ENCODE results near the gene AFG1L. TPM values are rescaled to one million over a fixed set of nuclear protein-coding genes. Genes with fewer than 3 reads are reported as not detected.

Gene AFG1L
- total RNA-seq, 1 donor = 4.0 TPM

GRCh38 chr6:108550256-108550655, 255.4 kb downstream of the AFG1L start:
- Histone ChIP-seq H3K4me2 (ENCODE audit: insufficient read depth, low read length) (no peak overlapping the region), H3K79me2 (ENCODE audit: insufficient read depth, low read length) (no peaks in the 10 kb centered on the region), H3K27me3 (ENCODE audit: insufficient read depth, low read length) (no peaks in the 10 kb centered on the region), H3K4me1 (ENCODE audit: insufficient read depth, low read length) (peaks cover 3% of the 10 kb centered on the region), H3K36me3 (ENCODE audit: insufficient read depth, low read length) (no peaks in the 10 kb centered on the region), H3K27ac (ENCODE audit: low read depth, low read length) (no peak overlapping the region), H4K20me1 (ENCODE audit: insufficient read depth, low read length) (no peaks in the 10 kb centered on the region), H2AFZ (ENCODE audit: low read length) (peak overlapping the region; percentile 54), H3K4me3 (ENCODE audit: insufficient read depth, low read length) (no peak overlapping the region), H3K9me3 (ENCODE audit: low read depth, low read length) (no peaks in the 10 kb centered on the region)
- TF ChIP-seq, protein P1, sequence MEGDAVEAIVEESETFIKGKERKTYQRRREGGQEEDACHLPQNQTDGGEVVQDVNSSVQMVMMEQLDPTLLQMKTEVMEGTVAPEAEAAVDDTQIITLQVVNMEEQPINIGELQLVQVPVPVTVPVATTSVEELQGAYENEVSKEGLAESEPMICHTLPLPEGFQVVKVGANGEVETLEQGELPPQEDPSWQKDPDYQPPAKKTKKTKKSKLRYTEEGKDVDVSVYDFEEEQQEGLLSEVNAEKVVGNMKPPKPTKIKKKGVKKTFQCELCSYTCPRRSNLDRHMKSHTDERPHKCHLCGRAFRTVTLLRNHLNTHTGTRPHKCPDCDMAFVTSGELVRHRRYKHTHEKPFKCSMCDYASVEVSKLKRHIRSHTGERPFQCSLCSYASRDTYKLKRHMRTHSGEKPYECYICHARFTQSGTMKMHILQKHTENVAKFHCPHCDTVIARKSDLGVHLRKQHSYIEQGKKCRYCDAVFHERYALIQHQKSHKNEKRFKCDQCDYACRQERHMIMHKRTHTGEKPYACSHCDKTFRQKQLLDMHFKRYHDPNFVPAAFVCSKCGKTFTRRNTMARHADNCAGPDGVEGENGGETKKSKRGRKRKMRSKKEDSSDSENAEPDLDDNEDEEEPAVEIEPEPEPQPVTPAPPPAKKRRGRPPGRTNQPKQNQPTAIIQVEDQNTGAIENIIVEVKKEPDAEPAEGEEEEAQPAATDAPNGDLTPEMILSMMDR (IDR thresholded peaks at IDR 0.05; ENCODE audit: extremely low read depth, low read depth, low read length) = no peak
- DNase-seq (ENCODE audit: insufficient read length, low spot score, missing footprints) = no peak

DNA sequence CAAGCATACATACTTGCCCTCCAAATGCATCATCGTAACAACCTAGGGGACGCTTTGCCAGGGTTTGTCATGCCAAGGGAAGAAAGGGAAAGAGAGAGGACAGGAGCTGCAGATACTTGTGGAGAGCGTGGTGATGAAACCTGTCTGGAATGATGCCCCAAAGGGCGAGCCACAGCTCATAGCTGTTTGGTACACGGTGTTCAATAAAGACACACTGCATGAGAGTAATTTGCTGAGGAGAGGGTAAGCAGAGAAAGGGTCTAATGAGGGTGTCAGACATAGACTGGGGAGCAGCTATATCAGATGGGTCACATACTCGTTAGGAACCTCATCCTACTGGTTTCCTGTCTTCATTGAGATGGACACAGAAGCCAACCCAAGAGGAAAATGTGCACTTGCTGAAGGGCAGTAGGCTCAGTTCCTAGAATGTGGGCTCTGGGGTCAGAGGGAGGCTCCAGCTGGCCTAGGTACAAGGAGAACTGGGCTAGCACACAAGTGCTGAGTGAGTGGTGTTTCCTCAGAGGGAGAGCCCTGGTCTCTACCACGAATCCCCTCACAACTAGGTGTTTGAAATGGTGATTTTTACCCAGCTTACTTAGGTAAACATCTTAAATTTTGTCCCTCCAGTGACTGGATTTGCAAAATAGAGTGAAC, 260.7 kb downstream of the AFG1L start:
- Histone ChIP-seq H3K36me3 (ENCODE audit: insufficient read depth, low read length) (no peaks in the 10 kb centered on the region), H3K9me3 (ENCODE audit: low read depth, low read length) (no peaks in the 10 kb centered on the region), H3K4me2 (ENCODE audit: insufficient read depth, low read length) (no peak overlapping the region), H3K27me3 (ENCODE audit: insufficient read depth, low read length) (no peaks in the 10 kb centered on the region), H3K4me3 (ENCODE audit: insufficient read depth, low read length) (no peak overlapping the region), H4K20me1 (ENCODE audit: insufficient read depth, low read length) (no peaks in the 10 kb centered on the region), H2AFZ (ENCODE audit: low read length) (no peak overlapping the region), H3K79me2 (ENCODE audit: insufficient read depth, low read length) (no peaks in the 10 kb centered on the region), H3K27ac (ENCODE audit: low read depth, low read length) (no peak overlapping the region), H3K4me1 (ENCODE audit: insufficient read depth, low read length) (peaks cover 7% of the 10 kb centered on the region)
- DNase-seq (ENCODE audit: insufficient read length, low spot score, missing footprints) = no peak
- TF ChIP-seq, protein P1 (IDR thresholded peaks at IDR 0.05; ENCODE audit: extremely low read depth, low read depth, low read length) = no peak

DNA sequence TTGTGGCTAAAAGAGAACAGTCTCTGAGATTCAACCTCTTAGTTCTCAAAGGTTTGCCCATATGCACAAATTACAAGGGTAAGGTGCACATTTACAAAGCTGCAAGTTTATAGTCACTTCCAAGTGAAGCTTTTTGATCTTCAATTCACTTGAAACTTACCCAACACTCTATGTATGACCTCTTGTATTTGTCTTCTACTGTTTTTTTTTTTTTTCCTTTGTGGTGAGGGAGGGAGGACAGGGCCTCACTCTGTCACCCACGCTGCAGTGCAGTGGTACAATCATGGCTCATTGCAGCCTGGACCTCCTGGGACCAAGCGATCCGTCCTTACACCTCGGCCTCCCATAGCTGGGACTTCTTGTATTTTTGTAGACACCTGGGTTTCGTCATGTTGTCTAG, 261.4 kb downstream of the AFG1L start:
- no peaks in the 10 kb centered on the region for H4K20me1 ChIP-seq (ENCODE audit: insufficient read depth, low read length)
- no peaks in the 10 kb centered on the region for H3K79me2 ChIP-seq (ENCODE audit: insufficient read depth, low read length)
- H3K4me3 ChIP-seq (ENCODE audit: insufficient read depth, low read length) = no peak overlapping the region
- DNase-seq (ENCODE audit: insufficient read length, low spot score, missing footprints) = no peak
- H3K27ac ChIP-seq (ENCODE audit: low read depth, low read length) = no peak overlapping the region
- no peak overlapping the region for H3K4me2 ChIP-seq (ENCODE audit: insufficient read depth, low read length)
- no peak overlapping the region for H2AFZ ChIP-seq (ENCODE audit: low read length)
- TF ChIP-seq, protein P1 (IDR thresholded peaks at IDR 0.05; ENCODE audit: extremely low read depth, low read depth, low read length) = no peak
- peaks cover 7% of the 10 kb centered on the region for H3K4me1 ChIP-seq (ENCODE audit: insufficient read depth, low read length)
- no peaks in the 10 kb centered on the region for H3K27me3 ChIP-seq (ENCODE audit: insufficient read depth, low read length)
- no peaks in the 10 kb centered on the region for H3K36me3 ChIP-seq (ENCODE audit: insufficient read depth, low read length)
- no peaks in the 10 kb centered on the region for H3K9me3 ChIP-seq (ENCODE audit: low read depth, low read length)

DNA sequence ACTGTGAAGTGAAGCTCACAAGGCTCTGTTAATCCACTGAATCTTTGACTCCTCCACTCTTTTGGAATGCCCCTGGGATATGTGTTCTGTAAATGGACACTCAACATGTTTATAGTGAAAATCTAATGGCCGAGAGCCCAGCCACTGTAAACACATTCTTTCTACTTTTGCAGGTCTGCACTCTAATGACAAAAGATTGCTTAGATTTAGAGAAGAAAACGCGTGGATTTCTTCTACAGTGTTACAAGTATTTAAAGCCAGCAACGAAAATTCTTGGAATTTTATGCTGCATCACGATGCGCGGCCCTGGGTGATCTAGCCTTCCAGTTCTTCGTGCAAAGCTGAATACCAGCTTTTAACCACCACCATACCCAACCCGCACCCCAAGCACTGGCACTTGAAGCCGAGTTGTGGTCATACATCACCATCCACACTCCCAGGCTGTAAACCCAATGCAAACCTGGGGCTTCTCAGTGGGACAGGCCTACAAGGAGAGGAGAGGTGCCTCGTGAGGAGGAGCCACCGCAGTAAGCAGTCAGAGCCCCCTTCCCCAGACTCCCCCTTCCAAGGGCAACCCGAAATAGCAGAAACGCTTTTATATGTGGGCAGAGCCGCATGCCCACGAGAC, 262.1 kb downstream of the AFG1L start:
- peak; percentile 27 for DNase-seq (ENCODE audit: insufficient read length, low spot score, missing footprints)

More for the DNA sequence above, 262.1 kb downstream of the AFG1L start:
- Histone ChIP-seq H3K4me1 (ENCODE audit: insufficient read depth, low read length) (peaks cover 7% of the 10 kb centered on the region), H3K4me3 (ENCODE audit: insufficient read depth, low read length) (peak overlapping the region; percentile 97), H3K4me2 (ENCODE audit: insufficient read depth, low read length) (peak overlapping the region; percentile 97), H3K79me2 (ENCODE audit: insufficient read depth, low read length) (peaks cover 5% of the 10 kb centered on the region), H2AFZ (ENCODE audit: low read length) (peak overlapping the region; percentile 99), H3K27ac (ENCODE audit: low read depth, low read length) (peak overlapping the region; percentile 45), H3K27me3 (ENCODE audit: insufficient read depth, low read length) (no peaks in the 10 kb centered on the region), H3K36me3 (ENCODE audit: insufficient read depth, low read length) (no peaks in the 10 kb centered on the region), H3K9me3 (ENCODE audit: low read depth, low read length) (no peaks in the 10 kb centered on the region), H4K20me1 (ENCODE audit: insufficient read depth, low read length) (peaks cover 4% of the 10 kb centered on the region)
- TF ChIP-seq, protein P1 (IDR thresholded peaks at IDR 0.05; ENCODE audit: extremely low read depth, low read depth, low read length) = no peak
